ENCODE results near the gene NOS1AP. TPM values are rescaled to one million over a fixed set of nuclear protein-coding genes. Genes with fewer than 3 reads are reported as not detected.

The NOS1AP gene
- total and polyA plus RNA-seq, 8 donors, result 2.2 to 6.2 (median 3.3) TPM

DNA sequence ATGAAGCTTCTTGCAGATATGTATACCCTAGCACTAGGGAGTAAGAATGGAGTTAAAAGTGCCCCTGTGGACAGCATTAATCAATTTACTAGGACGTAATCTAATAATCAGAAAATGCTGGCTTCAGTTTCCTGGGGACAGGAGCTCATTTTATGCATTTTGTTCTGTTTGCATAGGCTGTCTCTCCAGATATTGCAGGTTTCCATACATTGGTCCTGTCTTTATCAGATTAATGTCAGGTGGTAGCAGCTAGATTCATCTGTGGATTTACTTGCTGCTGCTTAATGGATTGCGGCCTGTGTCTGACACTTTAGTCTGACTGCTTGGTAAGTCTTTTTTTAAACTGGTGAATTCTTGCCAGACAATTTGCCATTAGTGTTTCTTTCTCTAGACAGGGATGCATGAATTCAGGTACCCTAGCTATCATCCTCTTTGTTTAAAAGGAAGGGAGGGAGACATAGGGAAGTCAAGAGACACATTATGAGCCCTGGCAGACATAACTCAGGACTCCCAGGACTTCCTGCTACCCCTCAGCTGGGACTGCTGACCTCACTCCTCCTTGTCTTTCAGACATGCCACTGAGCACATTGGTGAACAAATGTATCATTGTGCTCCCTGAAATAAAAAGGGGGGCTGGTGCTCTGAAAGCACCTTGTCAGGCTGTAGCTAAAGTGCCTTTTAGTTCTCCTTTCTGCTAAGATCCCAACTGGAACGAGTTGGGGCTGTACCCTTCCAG lies 47.7 kb downstream of the NOS1AP start:
- Histone ChIP-seq H3K4me1 (no peaks in the 10 kb centered on the region), H3K4me3 (no peak overlapping the region), H3K36me3 (no peaks in the 10 kb centered on the region), H3K27me3 (no peaks in the 10 kb centered on the region), H3K27ac (no peak overlapping the region), H3K9me3 (no peaks in the 10 kb centered on the region)
- intact Hi-C loops (cut with DNase I), result no loop called here
- ATAC-seq (no peak), DNase-seq (no peak)
- TF ChIP-seq, protein P1, sequence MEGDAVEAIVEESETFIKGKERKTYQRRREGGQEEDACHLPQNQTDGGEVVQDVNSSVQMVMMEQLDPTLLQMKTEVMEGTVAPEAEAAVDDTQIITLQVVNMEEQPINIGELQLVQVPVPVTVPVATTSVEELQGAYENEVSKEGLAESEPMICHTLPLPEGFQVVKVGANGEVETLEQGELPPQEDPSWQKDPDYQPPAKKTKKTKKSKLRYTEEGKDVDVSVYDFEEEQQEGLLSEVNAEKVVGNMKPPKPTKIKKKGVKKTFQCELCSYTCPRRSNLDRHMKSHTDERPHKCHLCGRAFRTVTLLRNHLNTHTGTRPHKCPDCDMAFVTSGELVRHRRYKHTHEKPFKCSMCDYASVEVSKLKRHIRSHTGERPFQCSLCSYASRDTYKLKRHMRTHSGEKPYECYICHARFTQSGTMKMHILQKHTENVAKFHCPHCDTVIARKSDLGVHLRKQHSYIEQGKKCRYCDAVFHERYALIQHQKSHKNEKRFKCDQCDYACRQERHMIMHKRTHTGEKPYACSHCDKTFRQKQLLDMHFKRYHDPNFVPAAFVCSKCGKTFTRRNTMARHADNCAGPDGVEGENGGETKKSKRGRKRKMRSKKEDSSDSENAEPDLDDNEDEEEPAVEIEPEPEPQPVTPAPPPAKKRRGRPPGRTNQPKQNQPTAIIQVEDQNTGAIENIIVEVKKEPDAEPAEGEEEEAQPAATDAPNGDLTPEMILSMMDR (IDR thresholded peaks at IDR 0.05), result no peak

DNA sequence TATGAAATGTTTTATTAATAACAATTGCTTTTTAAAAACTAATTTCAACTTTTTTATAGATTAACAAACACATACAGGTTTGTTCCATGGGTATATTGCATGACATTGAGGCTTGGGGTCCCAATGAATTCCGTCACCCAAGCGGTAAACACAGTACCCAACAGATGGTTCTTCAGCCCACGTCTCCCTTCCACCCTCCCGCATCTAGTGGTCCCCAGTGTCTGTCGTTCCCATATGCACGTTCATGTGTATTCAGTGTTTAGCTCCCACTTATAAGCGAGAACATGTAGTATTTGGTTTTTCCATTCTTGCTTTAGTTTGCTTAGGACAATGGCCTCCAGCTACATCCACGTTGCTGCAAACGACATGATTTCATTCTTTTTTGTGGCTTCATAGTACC lies 48.6 kb downstream of the NOS1AP start:
- Histone ChIP-seq H3K27ac (no peak overlapping the region), H3K4me1 (no peaks in the 10 kb centered on the region), H3K4me3 (no peak overlapping the region), H3K36me3 (no peaks in the 10 kb centered on the region), H3K9me3 (no peaks in the 10 kb centered on the region), H3K27me3 (no peaks in the 10 kb centered on the region)
- intact Hi-C loops (cut with DNase I), result no loop called here
- no peak for ATAC-seq
- TF ChIP-seq, protein P1 (IDR thresholded peaks at IDR 0.05), result no peak
- DNase-seq, result no peak

DNA sequence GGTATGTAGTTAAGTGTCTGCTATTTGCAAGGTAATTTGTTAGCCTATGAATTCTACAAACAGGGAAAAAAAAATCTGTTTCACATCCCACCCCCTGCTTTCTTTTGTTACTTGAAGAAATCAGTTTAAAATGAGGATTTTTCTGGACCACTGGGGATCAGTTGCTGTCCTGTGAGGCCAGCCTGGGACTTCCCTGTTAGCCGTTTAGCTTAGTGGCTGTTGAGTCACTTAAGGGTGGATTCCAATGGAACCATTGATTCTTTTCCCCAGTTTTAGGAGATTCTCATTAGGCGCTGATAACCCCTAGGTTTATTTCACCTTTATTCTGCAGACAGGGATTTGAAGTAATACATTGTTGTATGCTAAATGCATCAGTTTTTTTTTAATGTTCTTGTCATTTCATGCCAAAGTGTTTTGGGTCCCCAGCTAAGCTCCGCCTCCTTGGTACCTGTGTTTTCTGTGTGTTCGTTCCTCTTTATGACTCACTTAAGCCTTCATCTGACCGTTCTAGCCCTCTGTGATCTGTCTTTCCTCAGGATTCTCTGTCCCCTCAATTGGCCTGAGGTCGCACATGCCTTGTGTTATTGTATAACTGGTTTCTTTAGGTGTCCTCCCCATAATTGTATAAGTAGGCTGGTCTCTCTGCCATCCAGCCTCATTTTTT lies 59.3 kb downstream of the NOS1AP start:
- H3K27ac ChIP-seq, result no peak overlapping the region
- intact Hi-C loops (cut with DNase I), result no loop called here
- H3K27me3 ChIP-seq, result no peaks in the 10 kb centered on the region
- ATAC-seq, result no peak
- DNase-seq, result no peak
- TF ChIP-seq, protein P1 (IDR thresholded peaks at IDR 0.05), result no peak
- H3K9me3 ChIP-seq, result no peaks in the 10 kb centered on the region
- H3K4me1 ChIP-seq, result no peaks in the 10 kb centered on the region
- no peaks in the 10 kb centered on the region for H3K36me3 ChIP-seq
- no peak overlapping the region for H3K4me3 ChIP-seq

DNA sequence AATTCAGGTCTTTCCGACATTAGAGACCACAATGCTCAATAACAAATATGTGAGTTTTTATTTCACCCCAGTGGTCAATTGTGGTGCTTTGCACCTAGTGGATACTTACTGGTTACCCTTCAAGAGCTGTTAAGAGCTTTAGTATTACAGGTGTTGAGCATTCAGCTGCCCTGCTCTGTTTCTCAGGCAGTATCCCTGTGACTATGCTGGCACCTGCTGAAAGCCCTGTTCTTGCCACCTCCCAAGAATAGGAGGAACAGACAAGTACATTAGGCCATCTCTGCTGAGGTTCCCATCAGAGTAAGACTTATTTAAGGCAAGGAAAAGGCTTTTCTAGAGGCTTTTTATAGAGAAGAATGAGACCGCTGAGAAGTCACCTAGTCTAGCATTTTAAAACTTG lies 60.8 kb downstream of the NOS1AP start:
- Histone ChIP-seq H3K27ac (no peak overlapping the region), H3K4me3 (no peak overlapping the region), H3K27me3 (no peaks in the 10 kb centered on the region), H3K9me3 (no peaks in the 10 kb centered on the region), H3K36me3 (no peaks in the 10 kb centered on the region), H3K4me1 (no peaks in the 10 kb centered on the region)
- intact Hi-C loops (cut with DNase I), result no loop called here
- no peak for ATAC-seq
- TF ChIP-seq, protein P1 (IDR thresholded peaks at IDR 0.05), result no peak
- DNase-seq, result no peak

DNA sequence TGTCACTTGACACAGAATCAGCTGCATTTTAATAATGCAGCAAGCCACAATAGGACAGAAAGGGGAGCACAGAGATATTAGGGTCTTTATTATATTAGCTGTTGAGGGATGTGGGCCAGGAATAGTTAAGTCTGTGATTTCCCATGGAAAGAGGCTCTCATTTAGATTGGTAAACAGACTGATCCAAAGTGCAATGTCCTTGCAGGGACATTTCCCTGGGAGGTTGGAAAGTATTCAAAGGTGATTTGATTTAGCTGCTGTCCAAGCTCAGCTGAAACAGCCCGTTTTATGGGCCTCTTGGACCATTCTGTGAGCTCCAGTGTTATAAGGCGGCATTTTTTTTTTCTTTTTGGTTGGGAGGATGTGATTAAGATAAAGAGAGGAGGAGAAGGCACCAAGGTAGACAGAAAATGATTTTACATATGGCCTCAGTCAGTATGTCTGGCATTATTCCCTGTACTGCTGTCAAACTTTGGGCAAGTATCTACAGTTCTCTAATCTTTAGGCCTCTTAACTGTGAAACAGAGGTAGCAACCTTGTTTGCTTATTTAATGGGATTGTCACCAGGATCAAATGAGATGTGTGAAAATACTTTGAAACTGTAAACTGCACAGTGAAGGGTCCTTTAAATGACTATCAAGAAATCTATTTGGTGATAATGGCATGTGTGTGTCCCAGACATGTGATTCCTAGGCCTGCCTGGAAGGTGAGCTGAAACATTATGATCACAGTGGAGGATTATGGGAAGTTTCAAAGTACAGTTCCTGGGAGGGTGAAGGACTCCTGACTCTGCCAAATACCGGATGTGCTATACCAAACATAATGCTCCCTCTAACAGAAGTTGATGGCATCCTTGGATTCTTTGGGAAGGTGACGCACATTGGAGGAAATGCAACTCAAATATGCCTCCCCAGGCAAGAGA lies 62.2 kb downstream of the NOS1AP start:
- no peaks in the 10 kb centered on the region for H3K36me3 ChIP-seq
- peaks cover 0 to 2% of the 10 kb centered on the region in 2 donors for H3K4me1 ChIP-seq
- H3K9me3 ChIP-seq, result no peaks in the 10 kb centered on the region
- H3K27me3 ChIP-seq, result no peaks in the 10 kb centered on the region
- H3K4me3 ChIP-seq, result no peak overlapping the region
- intact Hi-C loops (cut with DNase I), result no loop called here
- DNase-seq, result no peak
- TF ChIP-seq, protein P1 (IDR thresholded peaks at IDR 0.05), result no peak
- no peak overlapping the region for H3K27ac ChIP-seq
- no peak for ATAC-seq
